Activated naive CD8-positive, alpha-beta T cell treated with anti-CD3 and anti-CD28 coated beads for 36 hours (primary cell): ENCODE data around the gene SSTR3. TPM values are rescaled to one million over a fixed set of nuclear protein-coding genes. Genes with fewer than 3 reads are reported as not detected.

ENCODE experiments used
- DNase-seq: peaks from one replicate; pipeline ENCODE4 v3.0.0; 2021
- H3K27ac Mint-ChIP-seq: one replicate; pipeline ENCODE4 v1.8.0; 2022; ENCODE audit warnings: mild to moderate bottlenecking, moderate library complexity, mixed read lengths
- H3K27me3 Mint-ChIP-seq: one replicate; pipeline ENCODE4 v1.8.0; 2022; ENCODE audit warnings: mild to moderate bottlenecking, mixed read lengths
- H3K36me3 Mint-ChIP-seq: one replicate; pipeline ENCODE4 v1.8.0; 2021; ENCODE audit warnings: mild to moderate bottlenecking, mixed read lengths
- H3K4me1 Mint-ChIP-seq: one replicate; pipeline ENCODE4 v1.8.0; 2021; ENCODE audit warnings: mixed read lengths
- H3K4me3 Mint-ChIP-seq: one replicate; pipeline ENCODE4 v1.8.0; 2022; ENCODE audit warnings: mild to moderate bottlenecking, moderate library complexity, mixed read lengths
- H3K9me3 Mint-ChIP-seq: one replicate; pipeline ENCODE4 v1.8.0; 2022; ENCODE audit warnings: mixed read lengths
- total RNA-seq, 2 experiments: library from RNA; stranded (reverse); gene quantifications; one replicate each; pipeline ENCODE4 v1.2.3, GENCODE V29; 2021

SSTR3 gene
- total RNA-seq, 2 experiments from 2014 or later, result 7.1 to 7.4 TPM

- no peak overlapping the region for H3K27ac Mint-ChIP-seq
- no peak for DNase-seq
- H3K4me1 Mint-ChIP-seq, result peaks cover 29% of the 10 kb centered on the region
- no peaks in the 10 kb centered on the region for H3K27me3 Mint-ChIP-seq
- no peak overlapping the region for H3K4me3 Mint-ChIP-seq
- H3K36me3 Mint-ChIP-seq, result peaks cover 28% of the 10 kb centered on the region
- H3K9me3 Mint-ChIP-seq, result no peaks in the 10 kb centered on the region
Observed at GRCh38 chr22:37245740-37246139, 33.5 kb upstream of the SSTR3 start.

GRCh38 chr22:37244922-37245722 lies 32.8 kb upstream of the SSTR3 start:
- peak; percentile 11 for DNase-seq
- Mint-ChIP-seq H3K4me3 (peak overlapping the region; percentile 96), H3K36me3 (peaks cover 34% of the 10 kb centered on the region), H3K4me1 (peaks cover 33% of the 10 kb centered on the region), H3K27ac (peak overlapping the region; percentile 95), H3K9me3 (no peaks in the 10 kb centered on the region), H3K27me3 (no peaks in the 10 kb centered on the region)

GRCh38 chr22:37244114-37244921 lies 32.0 kb upstream of the SSTR3 start, which contains the start of gene RAC2:
RAC2 (minus strand) TSS chr22:37244269; CDS start chr22:37244148, 121 bp downstream.
- Mint-ChIP-seq H3K4me3 (peak within 1 kb of the TSS; percentile 96), H3K27me3 (no peaks in the 10 kb centered on the region), H3K4me1 (peaks cover 35% of the 10 kb centered on the region), H3K36me3 (peaks cover 40% of the 10 kb centered on the region), H3K27ac (peak within 1 kb of the TSS; percentile 95), H3K9me3 (no peaks in the 10 kb centered on the region)
- peak; percentile 93 for DNase-seq

GRCh38 chr22:37243402-37244113 lies 31.3 kb upstream of the SSTR3 start:
- Mint-ChIP-seq H3K9me3 (no peaks in the 10 kb centered on the region), H3K27me3 (no peaks in the 10 kb centered on the region), H3K4me3 (peak overlapping the region; percentile 96), H3K4me1 (peaks cover 41% of the 10 kb centered on the region), H3K36me3 (peaks cover 46% of the 10 kb centered on the region), H3K27ac (peak overlapping the region; percentile 95)
- no peak for DNase-seq

- peak overlapping the region; percentile 96 for H3K4me3 Mint-ChIP-seq
- DNase-seq, result peak; percentile 90
- H3K36me3 Mint-ChIP-seq, result peaks cover 56% of the 10 kb centered on the region
- peak overlapping the region; percentile 95 for H3K27ac Mint-ChIP-seq
- no peaks in the 10 kb centered on the region for H3K9me3 Mint-ChIP-seq
- H3K4me1 Mint-ChIP-seq, result peaks cover 49% of the 10 kb centered on the region
- H3K27me3 Mint-ChIP-seq, result no peaks in the 10 kb centered on the region
Observed at GRCh38 chr22:37242395-37242918, 30.2 kb upstream of the SSTR3 start.

- Mint-ChIP-seq H3K36me3 (peaks cover 65% of the 10 kb centered on the region), H3K27me3 (no peaks in the 10 kb centered on the region), H3K4me3 (peak overlapping the region; percentile 96), H3K4me1 (peaks cover 56% of the 10 kb centered on the region), H3K9me3 (no peaks in the 10 kb centered on the region), H3K27ac (peak overlapping the region; percentile 95)
- peak; percentile 64 for DNase-seq
Observed at GRCh38 chr22:37241351-37242142, 29.3 kb upstream of the SSTR3 start.

- DNase-seq, result no peak
- peak overlapping the region; percentile 95 for H3K27ac Mint-ChIP-seq
- peaks cover 62% of the 10 kb centered on the region for H3K4me1 Mint-ChIP-seq
- H3K36me3 Mint-ChIP-seq, result peaks cover 71% of the 10 kb centered on the region
- no peaks in the 10 kb centered on the region for H3K9me3 Mint-ChIP-seq
- no peaks in the 10 kb centered on the region for H3K27me3 Mint-ChIP-seq
- H3K4me3 Mint-ChIP-seq, result peak overlapping the region; percentile 96
Observed at GRCh38 chr22:37240941-37241320, 28.7 kb upstream of the SSTR3 start.

GRCh38 chr22:37240240-37240940 lies 28.1 kb upstream of the SSTR3 start:
- Mint-ChIP-seq H3K36me3 (peaks cover 76% of the 10 kb centered on the region), H3K27ac (peak overlapping the region; percentile 95), H3K4me1 (peaks cover 68% of the 10 kb centered on the region), H3K4me3 (peak overlapping the region; percentile 96), H3K9me3 (no peaks in the 10 kb centered on the region), H3K27me3 (no peaks in the 10 kb centered on the region)
- DNase-seq, result no peak

- Mint-ChIP-seq H3K4me3 (peak overlapping the region; percentile 96), H3K9me3 (no peaks in the 10 kb centered on the region), H3K4me1 (peaks cover 68% of the 10 kb centered on the region), H3K27ac (peak overlapping the region; percentile 95), H3K36me3 (peaks cover 83% of the 10 kb centered on the region), H3K27me3 (no peaks in the 10 kb centered on the region)
- no peak for DNase-seq
Observed at GRCh38 chr22:37239336-37240239, 27.3 kb upstream of the SSTR3 start.

GRCh38 chr22:37237371-37238268 lies 25.3 kb upstream of the SSTR3 start:
- peak overlapping the region; percentile 96 for H3K4me3 Mint-ChIP-seq
- H3K4me1 Mint-ChIP-seq, result peaks cover 82% of the 10 kb centered on the region
- H3K36me3 Mint-ChIP-seq, result peaks cover 90% of the 10 kb centered on the region
- no peaks in the 10 kb centered on the region for H3K27me3 Mint-ChIP-seq
- H3K27ac Mint-ChIP-seq, result peak overlapping the region; percentile 95
- H3K9me3 Mint-ChIP-seq, result no peaks in the 10 kb centered on the region
- peak; percentile 32 for DNase-seq

- Mint-ChIP-seq H3K27me3 (no peaks in the 10 kb centered on the region), H3K27ac (peak overlapping the region; percentile 95), H3K9me3 (no peaks in the 10 kb centered on the region), H3K36me3 (peaks cover 90% of the 10 kb centered on the region), H3K4me3 (peak overlapping the region; percentile 78), H3K4me1 (peaks cover 93% of the 10 kb centered on the region)
- DNase-seq, result peak; percentile 10
Observed at GRCh38 chr22:37235897-37236607, 23.8 kb upstream of the SSTR3 start.
